Calu3 (cell line): ENCODE data around the gene TAS1R3. TPM values are rescaled to one million over a fixed set of nuclear protein-coding genes. Genes with fewer than 3 reads are reported as not detected.

Source experiments
- BruUV-seq: library from RNA; stranded (reverse); fragments of 400-500 nt; replicated peaks from 2 replicates; lab custom pipeline; 2021; lab: Mats Ljungman, UMichigan
- CTCF ChIA-PET: fragments of 300-600 bp; sonication (Branson Sonifier 250); formaldehyde crosslinking; loops from one replicate; lab custom pipeline; 2022; ENCODE audit warnings: antibody characterized with exemption; lab: Charles Lee
- DNase-seq: peaks from one replicate; pipeline ENCODE4 v3.0.0; 2022
- H3K27ac Mint-ChIP-seq: one replicate; pipeline ENCODE4 v1.8.0; 2022; ENCODE audit warnings: mixed read lengths; ENCODE audit not compliant: unreplicated experiment
- H3K27me3 Mint-ChIP-seq: one replicate; pipeline ENCODE4 v1.8.0; 2022; ENCODE audit warnings: mixed read lengths; ENCODE audit not compliant: unreplicated experiment
- H3K36me3 Mint-ChIP-seq: one replicate; pipeline ENCODE4 v1.8.0; 2022; ENCODE audit warnings: mild to moderate bottlenecking, moderate library complexity, mixed read lengths; ENCODE audit not compliant: insufficient read depth, unreplicated experiment
- H3K4me1 Mint-ChIP-seq: one replicate; pipeline ENCODE4 v1.8.0; 2022; ENCODE audit warnings: mild to moderate bottlenecking, low read depth, mixed read lengths; ENCODE audit not compliant: unreplicated experiment
- H3K4me3 Mint-ChIP-seq: one replicate; pipeline ENCODE4 v1.8.0; 2022; ENCODE audit warnings: mild to moderate bottlenecking, low read depth, moderate library complexity, mixed read lengths; ENCODE audit not compliant: unreplicated experiment
- H3K9me3 Mint-ChIP-seq: one replicate; pipeline ENCODE4 v1.8.0; 2022; ENCODE audit warnings: low read depth, mixed read lengths; ENCODE audit not compliant: unreplicated experiment
- intact Hi-C: fragments of 100-400 bp; cut with micrococcal nuclease; formaldehyde crosslinking; loops from one replicate; pipeline ENCODE4 v1.10.0; 2022; ENCODE audit not compliant: unreplicated experiment
- total RNA-seq: library from RNA; stranded (reverse); gene quantifications from 2 replicates; pipeline ENCODE4 v1.2.3, GENCODE V29; 2022
- TF ChIP-seq, protein P1 (sequence below): fragments of 200-600 bp; IDR thresholded peaks from one replicate; pipeline ENCODE4 v1.8.0; 2022; ENCODE audit warnings: antibody characterized with exemption; ENCODE audit not compliant: unreplicated experiment

Gene TAS1R3
- total RNA-seq, 1 experiment from 2014 or later, result 0.42 TPM

- no TSS peak for BruUV-seq
- intact Hi-C loops, result no loop called here
- TF ChIP-seq, protein P1, sequence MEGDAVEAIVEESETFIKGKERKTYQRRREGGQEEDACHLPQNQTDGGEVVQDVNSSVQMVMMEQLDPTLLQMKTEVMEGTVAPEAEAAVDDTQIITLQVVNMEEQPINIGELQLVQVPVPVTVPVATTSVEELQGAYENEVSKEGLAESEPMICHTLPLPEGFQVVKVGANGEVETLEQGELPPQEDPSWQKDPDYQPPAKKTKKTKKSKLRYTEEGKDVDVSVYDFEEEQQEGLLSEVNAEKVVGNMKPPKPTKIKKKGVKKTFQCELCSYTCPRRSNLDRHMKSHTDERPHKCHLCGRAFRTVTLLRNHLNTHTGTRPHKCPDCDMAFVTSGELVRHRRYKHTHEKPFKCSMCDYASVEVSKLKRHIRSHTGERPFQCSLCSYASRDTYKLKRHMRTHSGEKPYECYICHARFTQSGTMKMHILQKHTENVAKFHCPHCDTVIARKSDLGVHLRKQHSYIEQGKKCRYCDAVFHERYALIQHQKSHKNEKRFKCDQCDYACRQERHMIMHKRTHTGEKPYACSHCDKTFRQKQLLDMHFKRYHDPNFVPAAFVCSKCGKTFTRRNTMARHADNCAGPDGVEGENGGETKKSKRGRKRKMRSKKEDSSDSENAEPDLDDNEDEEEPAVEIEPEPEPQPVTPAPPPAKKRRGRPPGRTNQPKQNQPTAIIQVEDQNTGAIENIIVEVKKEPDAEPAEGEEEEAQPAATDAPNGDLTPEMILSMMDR, result no peak
Measured at GRCh38 chr1:1292442-1292779, 38.7 kb upstream of the TAS1R3 start.

GRCh38 chr1:1292851-1293250 lies 38.2 kb upstream of the TAS1R3 start:
- H3K9me3 Mint-ChIP-seq, result no peaks in the 10 kb centered on the region
- no peak for DNase-seq
- no peak overlapping the region for H3K4me3 Mint-ChIP-seq
- intact Hi-C loops, result no loop called here
- no peaks in the 10 kb centered on the region for H3K4me1 Mint-ChIP-seq
- H3K27ac Mint-ChIP-seq, result no peak overlapping the region
- H3K27me3 Mint-ChIP-seq, result no peaks in the 10 kb centered on the region
- TF ChIP-seq, protein P1, result no peak
- H3K36me3 Mint-ChIP-seq, result peaks cover 22% of the 10 kb centered on the region
- BruUV-seq, result no TSS peak
- CTCF ChIA-PET, result no interaction called here

More at GRCh38 chr1:1292442-1292779, 38.7 kb upstream of the TAS1R3 start:
- CTCF ChIA-PET, result interaction anchor here (0.6 to 2.8 kb wide), 8 partner anchors 8 to 233 kb away, joined by 3 to 17 read pairs (median 4); no protein-coding TSS in a partner anchor
- Mint-ChIP-seq H3K9me3 (no peaks in the 10 kb centered on the region), H3K36me3 (peaks cover 22% of the 10 kb centered on the region), H3K4me1 (no peaks in the 10 kb centered on the region), H3K27ac (no peak overlapping the region), H3K4me3 (no peak overlapping the region), H3K27me3 (no peaks in the 10 kb centered on the region)
- no peak for DNase-seq

DNA sequence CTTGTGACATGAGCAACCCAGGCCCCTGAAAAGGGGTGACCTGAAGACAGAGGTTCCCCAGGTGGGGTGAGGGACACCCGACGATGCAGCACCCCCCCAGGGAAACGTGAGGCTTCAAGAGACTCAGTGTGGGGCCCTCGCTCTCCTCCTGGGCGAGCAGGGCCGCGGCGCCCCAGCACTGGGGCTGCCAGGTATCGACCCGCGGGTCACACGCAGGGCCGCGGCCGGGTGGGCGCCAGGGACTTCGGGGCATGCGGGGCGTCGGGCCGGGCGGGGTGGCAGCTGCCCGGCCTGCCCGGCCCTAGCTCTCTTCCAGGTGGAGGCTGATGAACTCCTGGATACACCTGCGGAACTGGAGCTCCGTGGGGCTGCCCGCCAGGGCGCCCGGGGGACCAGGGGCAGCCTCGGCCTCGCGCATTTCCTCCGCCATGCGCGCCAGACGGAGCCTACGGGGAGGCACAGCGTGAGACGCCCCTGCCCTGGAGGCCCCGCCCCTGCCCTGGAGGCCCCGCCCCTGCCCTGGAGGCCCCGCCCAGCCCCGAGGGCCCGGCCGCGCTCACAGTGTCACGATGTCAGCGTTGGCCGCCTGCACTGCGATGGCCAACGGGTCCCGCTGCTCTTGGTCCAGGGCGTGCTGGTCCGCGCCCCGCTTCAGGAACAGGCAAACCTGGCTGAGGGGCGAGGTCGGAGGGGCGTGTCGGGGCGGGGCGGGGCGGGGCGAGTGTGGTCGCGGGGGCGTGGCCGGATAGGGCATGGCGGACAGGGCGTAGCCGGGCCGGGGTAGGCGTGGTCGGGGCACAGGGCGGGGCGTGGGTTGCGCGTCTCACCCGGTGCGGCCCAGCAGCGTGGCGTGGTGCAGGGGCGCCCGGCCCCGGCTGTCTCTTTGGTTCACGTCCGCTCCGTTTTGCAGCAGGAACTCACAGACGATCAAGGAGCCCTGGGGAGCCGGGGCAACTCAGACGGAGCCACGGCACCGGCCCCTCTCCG lies 37.5 kb upstream of the TAS1R3 start:
- H3K4me1 Mint-ChIP-seq, result no peaks in the 10 kb centered on the region
- intact Hi-C loops, result no loop called here

GRCh38 chr1:1294250-1294890 lies 36.7 kb upstream of the TAS1R3 start:
- H3K27me3 Mint-ChIP-seq, result no peaks in the 10 kb centered on the region
- DNase-seq, result no peak
- CTCF ChIA-PET, result no interaction called here
- TF ChIP-seq, protein P1, result no peak
- H3K9me3 Mint-ChIP-seq, result no peaks in the 10 kb centered on the region
- no peak overlapping the region for H3K4me3 Mint-ChIP-seq
- intact Hi-C loops, result no loop called here
- no peak overlapping the region for H3K27ac Mint-ChIP-seq
- peaks cover 28% of the 10 kb centered on the region for H3K36me3 Mint-ChIP-seq
- no TSS peak for BruUV-seq
- H3K4me1 Mint-ChIP-seq, result no peaks in the 10 kb centered on the region

More for the DNA sequence above, 37.5 kb upstream of the TAS1R3 start:
- H3K4me3 Mint-ChIP-seq, result no peak overlapping the region
- CTCF ChIA-PET, result no interaction called here
- TF ChIP-seq, protein P1, result no peak
- peaks cover 22% of the 10 kb centered on the region for H3K36me3 Mint-ChIP-seq
- DNase-seq, result no peak
- no peaks in the 10 kb centered on the region for H3K9me3 Mint-ChIP-seq
- H3K27ac Mint-ChIP-seq, result no peak overlapping the region
- H3K27me3 Mint-ChIP-seq, result no peaks in the 10 kb centered on the region
- BruUV-seq, result no TSS peak
